Heart right ventricle (tissue), 16 donors: ENCODE measurements around the gene CNIH1. TPM values are rescaled to one million over a fixed set of nuclear protein-coding genes. Genes with fewer than 3 reads are reported as not detected.

ENCODE experiments used
- ATAC-seq, 8 donors: fragments of 200-7000 bp; cut with Tn5 transposase; one replicate each; pipeline ENCODE4 v1.9.1; 2020; ENCODE audit warnings: mild to moderate bottlenecking in 8 of 8, moderate library complexity in 8 of 8, moderate number of reproducible peaks in 1 of 8
- DNase-seq, 2 donors: peaks; one replicate each; pipeline ENCODE4 v3.0.0-alpha.2; 2020
- H3K27ac ChIP-seq, 10 donors: fragments of 200-600 bp; sonication (generic) in 2 of 10; one replicate each; pipeline versions ENCODE4 v1.5.0 to v1.8.0; 2020 to 2022; ENCODE audit warnings: mild to moderate bottlenecking in 3 of 10
- H3K27me3 ChIP-seq, 7 donors: fragments of 200-600 bp; one replicate each; pipeline ENCODE4 v1.8.0; 2021 to 2022; ENCODE audit warnings: mild to moderate bottlenecking in 2 of 7
- H3K36me3 ChIP-seq, 9 donors: fragments of 200-600 bp; sonication (generic) in 1 of 9; one replicate each; pipeline versions ENCODE4 v1.5.0 to v1.8.0; 2020 to 2022; ENCODE audit warnings: mild to moderate bottlenecking in 2 of 9
- H3K4me1 ChIP-seq, 9 donors: fragments of 200-600 bp; sonication (generic) in 1 of 9; one replicate each; pipeline versions ENCODE4 v1.5.0 to v1.8.0; 2020 to 2022; ENCODE audit warnings: mild to moderate bottlenecking in 4 of 9
- H3K4me3 ChIP-seq, 10 donors: fragments of 200-600 bp; sonication (generic) in 2 of 10; one replicate each; pipeline versions ENCODE4 v1.5.0 to v1.8.0; 2020 to 2022; ENCODE audit warnings: mild to moderate bottlenecking in 7 of 10, moderate library complexity in 2 of 10
- H3K9me3 ChIP-seq, 11 donors: fragments of 200-600 bp in 10 of 11; sonication (generic) in 2 of 11; one replicate each; pipeline versions ENCODE4 v1.5.0 to v1.8.0; 2013 to 2022; ENCODE audit warnings: mild to moderate bottlenecking in 2 of 11, control low read depth in 1 of 11, moderate library complexity in 1 of 11
- CTCF ChIP-seq, 9 donors: fragments of 200-600 bp; sonication (generic) in 2 of 9; IDR thresholded peaks; one replicate each; pipeline versions ENCODE4 v1.5.0 to v1.8.0; 2021 to 2022; ENCODE audit warnings: antibody characterized with exemption in 9 of 9, mild to moderate bottlenecking in 5 of 9, moderate library complexity in 1 of 9
- WGBS, 2 donors: extraction: QIAGEN DNeasy Blood & Tissue Kit; methylation state at CpG; one replicate each; pipeline ENCODE4 v1.1.7; 2013; ENCODE audit warnings: inconsistent platforms in 1 of 2; 5-methylcytosine and 5-hydroxymethylcytosine counted together
- intact Hi-C, 10 donors: fragments of 100-400 bp; cut with DNase I; formaldehyde crosslinking; loops; one replicate each; pipeline versions ENCODE4 v1.11.1 to v1.14.2; 2022
- long read RNA-seq, 3 donors: library from polyadenylated mRNA; unstranded; transcript quantifications; one replicate each; pipeline ENCODE4 v2.0.0, GENCODE V29; 2020 to 2021
- polyA plus RNA-seq, 2 donors: library from polyadenylated mRNA; stranded (reverse); fragments of 200-250 nt; gene quantifications; one replicate each; pipeline ENCODE4 v1.2.3, GENCODE V29; 2013
- total RNA-seq, 10 donors: library from RNA; stranded (reverse); fragmentation: NEBNext Ultra II Directional in 3 of 10; extraction: Animal tissue kit (Norgen Biotek cat#: 25700) in 3 of 10; gene quantifications; one replicate each; pipeline versions ENCODE4 v1.2.1 to v1.2.4, GENCODE V29; 2021 to 2023
- donor health status: Arrhythmogenic right ventricular cardiomyopathy.
- donor health status: ischemic (EF 13 %, LVEDD 7.1; RV severe dilation, severe dysfunction).
- donor health status: healthy with polysubstance abuse.
- donor health status: DM: no; HTN: yes; CAD: no.
- donor health status: DM: no; HTN: no; CAD: no.
- donor health status: ischemic (EF 25% LVEDD 6.9; RV normal size, moderate dysfunction).
- donor health status: ischemic (EF 25% LVEDD 5.7; RV mildly dilated, moderate dysfunction).
- donor health status: healthy.
- donor health status: DM: yes; HTN: yes; CAD: no.
- donor health status: Ischemic cardiomyopathy.
- donor health status: ischemic (EF 35%, LVEDD 5.7; RV mildly dilated, moderate dysfunction).
- donor health status: nonischemic (EF 11% LVEDD 7.7; RV severe dilation, severe dysfunction).
- donor health status: DM: yes; HTN: yes; CAD: no.
- donor health status: PGD.
- donor health status: ischemic (EF 29% LVEDD 5.4; RV normal size, mild dysfunction).
- donor health status: nonischemic (EF 23%, LVEDD 6.1; RV moderate dilation, normal function).

CNIH1 gene
- total RNA-seq (100 to 1,000 TPM in 3 of 10 donors, 10 to 100 TPM in 7; 80.7 to 108 (median 91.4) TPM), polyA plus RNA-seq (100 to 1,000 TPM in 1 of 2 donors, 10 to 100 TPM in 1; 26.8 to 114 TPM)
- long read RNA-seq, donor 1, full-length matches to known transcripts, result 72 of 79 reads
- long read RNA-seq, donor 1, partial matches to known transcripts, result 2 of 79 reads
- long read RNA-seq, donor 1, other reads (novel, unspliced or antisense), result 5 of 79 reads
- long read RNA-seq, donor 2, full-length matches to known transcripts, result 68 of 75 reads
- long read RNA-seq, donor 2, partial matches to known transcripts, result 0 of 75 reads
- long read RNA-seq, donor 2, other reads (novel, unspliced or antisense), result 7 of 75 reads
- long read RNA-seq, donor 3, full-length matches to known transcripts, result 177 of 185 reads
- long read RNA-seq, donor 3, partial matches to known transcripts, result 0 of 185 reads
- long read RNA-seq, donor 3, other reads (novel, unspliced or antisense), result 8 of 185 reads

- H3K4me1 ChIP-seq, result peaks cover 0 to 54% (median 25%) of the 10 kb centered on the region in 9 donors
- no peaks in the 10 kb centered on the region for H3K36me3 ChIP-seq
- no peaks in the 10 kb centered on the region for H3K27me3 ChIP-seq
- ATAC-seq (peak; percentile 98 to 99 (median 99)), DNase-seq (peak; percentile 92 to 93)
- peak; percentile 90 to 99 (median 95) for TF ChIP-seq CTCF (IDR thresholded peaks at IDR 0.05)
- no peaks in the 10 kb centered on the region for H3K9me3 ChIP-seq
- peak within 1 kb of the TSS; percentile 78 to 97 (median 90) for H3K27ac ChIP-seq
- H3K4me3 ChIP-seq, result peak within 1 kb of the TSS; percentile 45 to 82 (median 63)
- intact Hi-C loops, result loop anchor here in 3 of 10 donors (5.0 kb wide), 1 partner anchor 46 kb away; the partner anchor contains the start of gene GMFB (in 3 of the 3)
- 1% methylated on average over 89 to 100 of the region's 100 CpGs for WGBS, 2 donors
Observed at GRCh38 chr14:54440873-54441868, at the start of gene CNIH1. TSS of gene CNIH1 (minus strand) at chr14:54441374. CDS start at chr14:54441327, 47 bp downstream.

DNA sequence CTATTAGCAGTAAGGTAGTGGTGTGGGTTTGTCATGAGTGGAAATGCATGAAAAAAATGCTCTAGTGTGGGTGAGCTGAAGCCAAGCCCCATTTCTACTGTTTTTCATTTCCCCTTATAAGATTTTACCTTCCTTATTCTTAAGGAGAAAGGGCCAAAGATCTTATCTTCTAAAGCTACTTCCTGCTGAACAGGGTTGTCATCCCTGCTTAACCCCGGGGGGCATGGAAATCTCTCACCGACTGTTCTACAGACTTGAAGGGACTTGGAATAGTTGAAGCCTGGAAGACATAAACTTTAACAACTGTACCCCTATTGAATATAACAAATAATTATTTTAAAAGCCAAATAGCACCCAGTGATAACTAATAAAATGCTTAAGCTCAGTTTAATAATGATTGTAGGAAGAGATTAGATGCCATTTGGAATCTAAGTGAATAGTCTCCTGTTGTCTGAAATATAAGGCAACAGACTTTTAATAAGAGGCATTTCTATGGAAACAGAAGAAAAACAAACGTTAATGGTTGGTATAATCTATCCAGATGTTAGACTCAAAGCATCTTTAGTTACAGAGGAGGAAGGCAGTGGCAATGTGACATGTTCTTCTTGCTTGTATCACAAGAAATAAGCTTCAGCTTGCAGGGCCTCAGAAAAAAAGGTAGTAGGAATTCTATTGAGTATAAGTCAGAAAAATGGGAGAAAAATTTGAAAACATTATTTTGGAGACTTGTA lies 49.4 kb upstream of the CNIH1 start:
- DNase-seq (no peak), ATAC-seq (no peak)
- intact Hi-C loops, result loop anchor here in 1 of 10 donors (1.0 kb wide), 1 partner anchor 19 kb away; the partner anchor contains the start of gene CGRRF1
- no peak for TF ChIP-seq CTCF (IDR thresholded peaks at IDR 0.05)
- no peak overlapping the region for H3K4me3 ChIP-seq
- H3K27ac ChIP-seq, result no peak overlapping the region
- H3K27me3 ChIP-seq, result no peaks in the 10 kb centered on the region
- WGBS, 2 donors, result 32 to 40% methylated on average over 3 of the region's 3 CpGs
- H3K36me3 ChIP-seq, result no peaks in the 10 kb centered on the region
- peaks cover 6 to 37% (median 26%) of the 10 kb centered on the region in 9 donors for H3K4me1 ChIP-seq
- H3K9me3 ChIP-seq, result no peaks in the 10 kb centered on the region

- H3K9me3 ChIP-seq, result no peaks in the 10 kb centered on the region
- intact Hi-C loops, result loop anchor here in 4 of 10 donors (1.0 to 5.0 kb wide), 3 partner anchors 19 to 48 kb away; partner anchors contain the start of genes CNIH1 (in 3 of the 4) and CGRRF1 (in 2 of the 4)
- DNase-seq (no peak), ATAC-seq (no peak)
- H3K4me3 ChIP-seq, result peak overlapping the region in 6 of 10 donors; percentile 78 to 93 (median 84)
- no peaks in the 10 kb centered on the region for H3K36me3 ChIP-seq
- TF ChIP-seq CTCF (IDR thresholded peaks at IDR 0.05), result no peak
- peak overlapping the region in 8 of 10 donors; percentile 88 to 99 (median 98) for H3K27ac ChIP-seq
- peaks cover 6 to 44% (median 26%) of the 10 kb centered on the region in 9 donors for H3K4me1 ChIP-seq
- WGBS, 2 donors, result 93 to 97% methylated on average over 4 of the region's 4 CpGs
- H3K27me3 ChIP-seq, result no peaks in the 10 kb centered on the region
Observed at GRCh38 chr14:54489731-54490444, 48.7 kb upstream of the CNIH1 start.
